Measurements from ENCODE around the gene RABGAP1L.

DNA sequence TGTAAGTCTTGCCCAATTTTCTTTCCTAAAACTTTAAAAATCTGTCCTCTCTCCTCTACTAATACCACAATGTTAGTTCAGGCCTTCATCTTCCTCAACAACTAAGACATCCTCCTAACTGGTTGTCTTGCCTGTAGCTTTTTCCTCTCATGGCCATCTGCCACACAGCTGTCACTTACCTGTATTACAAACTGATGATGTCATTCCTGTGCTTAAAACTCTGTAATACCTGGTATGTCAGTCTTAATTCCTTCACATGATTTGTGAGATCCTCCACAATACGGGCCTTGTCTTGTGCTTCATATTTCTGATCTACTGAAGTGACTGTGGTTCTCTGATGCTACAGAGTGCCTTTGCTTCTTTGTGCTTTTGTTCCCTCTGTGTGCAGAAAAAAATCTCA is 854.1 kb downstream of the RABGAP1L start:
- TF ChIP-seq EP300 (IDR thresholded peaks at IDR 0.05) (no peak), POLR2AphosphoS5 (IDR thresholded peaks at IDR 0.05) (no peak), POLR2A (IDR thresholded peaks at IDR 0.05; ENCODE audit: low read depth) (no peak)
- TF ChIP-seq, protein P1, sequence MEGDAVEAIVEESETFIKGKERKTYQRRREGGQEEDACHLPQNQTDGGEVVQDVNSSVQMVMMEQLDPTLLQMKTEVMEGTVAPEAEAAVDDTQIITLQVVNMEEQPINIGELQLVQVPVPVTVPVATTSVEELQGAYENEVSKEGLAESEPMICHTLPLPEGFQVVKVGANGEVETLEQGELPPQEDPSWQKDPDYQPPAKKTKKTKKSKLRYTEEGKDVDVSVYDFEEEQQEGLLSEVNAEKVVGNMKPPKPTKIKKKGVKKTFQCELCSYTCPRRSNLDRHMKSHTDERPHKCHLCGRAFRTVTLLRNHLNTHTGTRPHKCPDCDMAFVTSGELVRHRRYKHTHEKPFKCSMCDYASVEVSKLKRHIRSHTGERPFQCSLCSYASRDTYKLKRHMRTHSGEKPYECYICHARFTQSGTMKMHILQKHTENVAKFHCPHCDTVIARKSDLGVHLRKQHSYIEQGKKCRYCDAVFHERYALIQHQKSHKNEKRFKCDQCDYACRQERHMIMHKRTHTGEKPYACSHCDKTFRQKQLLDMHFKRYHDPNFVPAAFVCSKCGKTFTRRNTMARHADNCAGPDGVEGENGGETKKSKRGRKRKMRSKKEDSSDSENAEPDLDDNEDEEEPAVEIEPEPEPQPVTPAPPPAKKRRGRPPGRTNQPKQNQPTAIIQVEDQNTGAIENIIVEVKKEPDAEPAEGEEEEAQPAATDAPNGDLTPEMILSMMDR (IDR thresholded peaks at IDR 0.05): no peak
